ENCODE results near the gene ZNF787.

The ZNF787 gene

GRCh38 chr19:56144376-56144775, 23.3 kb upstream of the ZNF787 start:
- no peak for DNase-seq (ENCODE audit: low read depth, low spot score)

- DNase-seq (ENCODE audit: low read depth, low spot score): no peak
Observed at GRCh38 chr19:56142897-56143434, 21.9 kb upstream of the ZNF787 start.

GRCh38 chr19:56142087-56142787, 21.1 kb upstream of the ZNF787 start:
- DNase-seq (ENCODE audit: low read depth, low spot score): peak; percentile 72

GRCh38 chr19:56141417-56141993, 20.4 kb upstream of the ZNF787 start:
- no peak for DNase-seq (ENCODE audit: low read depth, low spot score)

- peak; percentile 100 for DNase-seq (ENCODE audit: low read depth, low spot score)
Observed at GRCh38 chr19:56140583-56141416, 19.7 kb upstream of the ZNF787 start, which contains the start of gene ZNF444. TSS of gene ZNF444 (plus strand) at chr19:56141287. CDS start at chr19:56146912, 5,625 bp downstream.

- no peak for DNase-seq (ENCODE audit: low read depth, low spot score)
Observed at GRCh38 chr19:56139847-56140582, 18.9 kb upstream of the ZNF787 start.

- DNase-seq (ENCODE audit: low read depth, low spot score): no peak
Observed at GRCh38 chr19:56138069-56138468, 17.0 kb upstream of the ZNF787 start.

- no peak for DNase-seq (ENCODE audit: low read depth, low spot score)
Observed at GRCh38 chr19:56137405-56137804, 16.3 kb upstream of the ZNF787 start.

- DNase-seq (ENCODE audit: low read depth, low spot score): peak; percentile 47
Observed at GRCh38 chr19:56136362-56136761, 15.3 kb upstream of the ZNF787 start.

GRCh38 chr19:56134654-56134921, 13.5 kb upstream of the ZNF787 start:
- DNase-seq (ENCODE audit: low read depth, low spot score): no peak

- DNase-seq (ENCODE audit: low read depth, low spot score): peak; percentile 86
Observed at GRCh38 chr19:56133858-56134653, 13.0 kb upstream of the ZNF787 start.

- peak; percentile 47 for DNase-seq (ENCODE audit: low read depth, low spot score)
Observed at GRCh38 chr19:56132316-56132822, 11.3 kb upstream of the ZNF787 start.

- no peak for DNase-seq (ENCODE audit: low read depth, low spot score)
Observed at GRCh38 chr19:56131651-56132050, 10.6 kb upstream of the ZNF787 start.

GRCh38 chr19:56130006-56130405, 8.9 kb upstream of the ZNF787 start:
- no peak for DNase-seq (ENCODE audit: low read depth, low spot score)

- no peak for DNase-seq (ENCODE audit: low read depth, low spot score)
Observed at GRCh38 chr19:56126983-56127780, 6.1 kb upstream of the ZNF787 start.

- DNase-seq (ENCODE audit: low read depth, low spot score): no peak
Observed at GRCh38 chr19:56125806-56126590, 4.9 kb upstream of the ZNF787 start.

GRCh38 chr19:56124578-56124977, 3.5 kb upstream of the ZNF787 start:
- no peak for DNase-seq (ENCODE audit: low read depth, low spot score)

GRCh38 chr19:56123266-56123891, 2.3 kb upstream of the ZNF787 start:
- no peak for DNase-seq (ENCODE audit: low read depth, low spot score)

Data from ELF-1 (cell line).